Putamen (tissue), 1 donor: ENCODE results near the gene OLFM2.
"Not testable (repeated sequence)": the region's sequence is repeated elsewhere in the genome, so short reads cannot be mapped to it uniquely, and the experiment has no call there.

ENCODE experiments used
- DNase-seq: peaks from one replicate; pipeline ENCODE4 v3.0.0-alpha.2; 2016; ENCODE audit warnings: low spot score

Gene OLFM2

DNA sequence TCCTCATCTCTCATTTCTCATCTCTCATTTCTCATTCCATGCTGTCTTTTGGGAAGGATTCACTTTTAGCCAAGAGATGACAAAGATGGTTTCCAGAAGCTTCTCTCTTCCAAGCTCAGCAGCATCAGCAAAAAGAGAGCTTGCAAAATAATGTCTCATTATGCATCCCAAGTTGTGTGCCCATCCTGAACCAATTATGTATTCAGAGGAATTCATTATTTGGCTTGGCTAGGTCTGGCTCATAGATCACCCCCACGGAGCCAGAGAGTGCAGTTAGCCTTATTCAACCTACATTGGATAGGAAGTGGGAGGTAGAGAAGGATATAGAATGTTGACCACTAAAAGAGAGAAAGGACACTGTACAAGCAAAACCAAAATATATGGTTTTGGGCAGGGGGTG, 5.4 kb upstream of the OLFM2 start:
- no peak for DNase-seq

DNA sequence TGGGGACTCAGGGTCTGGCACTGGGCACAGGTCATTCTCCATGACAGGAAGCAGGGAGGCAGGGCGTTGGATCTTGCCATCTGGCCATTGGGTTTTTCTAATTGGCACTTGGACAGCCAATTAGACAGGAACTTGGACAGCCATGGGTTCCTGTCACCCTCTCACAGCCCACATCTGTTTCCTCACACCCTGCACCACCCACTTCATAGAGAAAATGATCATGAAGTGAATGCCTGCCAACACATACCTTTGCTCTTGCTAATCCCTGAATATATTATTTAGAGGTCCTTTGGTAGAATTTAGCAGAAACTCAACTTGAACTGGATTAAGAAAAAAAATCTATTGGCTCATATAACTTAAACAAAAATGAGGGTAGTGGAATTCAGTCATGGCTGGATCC, 4.9 kb upstream of the OLFM2 start:
- no peak for DNase-seq

DNA sequence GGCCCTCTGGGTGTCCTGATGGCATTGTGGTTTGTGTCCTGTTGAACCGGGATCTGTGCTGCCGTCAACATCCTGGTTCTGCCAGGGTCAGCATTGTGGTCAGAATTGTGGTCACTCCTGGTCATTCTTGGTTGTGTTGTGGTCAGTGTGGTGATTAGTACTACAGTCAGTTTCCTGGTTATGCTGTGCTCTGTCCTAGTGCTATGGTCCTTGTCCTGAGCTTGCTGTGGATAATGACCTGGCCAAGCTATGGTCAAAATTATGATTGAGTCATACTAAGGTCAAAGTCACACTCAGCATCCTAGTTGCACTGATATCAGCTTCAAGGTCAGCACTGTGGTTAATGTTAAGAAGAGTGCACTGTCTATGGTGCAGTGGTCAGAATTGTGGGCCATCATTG, 4.5 kb upstream of the OLFM2 start:
- no peak for DNase-seq

DNA sequence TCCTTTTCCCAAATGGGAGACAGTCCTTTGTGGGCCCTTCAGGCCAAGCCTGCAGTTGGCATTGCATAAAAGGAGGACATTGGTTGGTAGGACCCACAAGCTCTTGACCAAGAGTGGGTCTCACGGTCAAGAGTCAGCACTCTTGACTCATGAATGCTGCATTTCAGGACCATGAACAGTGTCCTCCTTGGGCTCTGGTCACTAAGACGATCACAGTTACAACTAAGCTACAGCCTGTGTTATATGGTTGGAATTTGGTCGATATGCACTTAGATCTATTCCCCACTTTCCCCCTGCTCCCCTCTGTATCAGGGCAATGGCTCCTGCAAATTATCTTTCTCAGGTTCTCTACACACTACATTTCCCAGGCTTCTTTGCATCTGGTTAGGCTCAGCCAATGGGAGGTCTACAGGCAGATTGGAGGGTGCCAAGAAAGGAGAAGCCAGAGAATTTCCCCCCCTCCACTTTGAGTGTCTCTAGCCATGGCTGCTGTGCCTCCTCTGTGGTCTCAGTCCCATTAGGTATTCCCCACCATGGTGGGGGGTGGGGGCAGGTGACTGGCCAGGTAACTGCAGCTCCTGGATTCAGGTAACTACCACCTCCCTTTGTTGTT, 3.1 kb upstream of the OLFM2 start:
- no peak for DNase-seq

DNA sequence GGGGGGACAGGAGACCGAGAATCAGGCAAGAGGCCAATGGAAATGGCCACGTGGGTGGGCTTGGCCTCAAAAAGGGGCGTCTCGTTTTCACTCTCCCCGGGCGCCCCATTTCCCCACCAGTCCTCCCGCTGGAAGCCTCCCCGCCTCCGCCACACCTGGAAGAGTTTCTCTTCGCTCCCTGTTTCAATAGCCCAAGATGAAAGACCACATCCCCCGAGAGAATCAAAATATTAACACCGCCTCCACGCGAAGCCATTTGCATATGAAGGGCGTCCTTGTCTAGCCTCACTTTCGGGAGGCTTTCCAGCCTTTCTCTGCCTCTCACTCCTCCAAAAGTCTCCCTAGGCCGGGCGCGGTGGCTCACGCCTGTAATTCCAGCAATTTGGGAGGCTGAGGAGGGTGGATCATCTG, 691 bp upstream of the OLFM2 start:
- DNase-seq: no peak

DNA sequence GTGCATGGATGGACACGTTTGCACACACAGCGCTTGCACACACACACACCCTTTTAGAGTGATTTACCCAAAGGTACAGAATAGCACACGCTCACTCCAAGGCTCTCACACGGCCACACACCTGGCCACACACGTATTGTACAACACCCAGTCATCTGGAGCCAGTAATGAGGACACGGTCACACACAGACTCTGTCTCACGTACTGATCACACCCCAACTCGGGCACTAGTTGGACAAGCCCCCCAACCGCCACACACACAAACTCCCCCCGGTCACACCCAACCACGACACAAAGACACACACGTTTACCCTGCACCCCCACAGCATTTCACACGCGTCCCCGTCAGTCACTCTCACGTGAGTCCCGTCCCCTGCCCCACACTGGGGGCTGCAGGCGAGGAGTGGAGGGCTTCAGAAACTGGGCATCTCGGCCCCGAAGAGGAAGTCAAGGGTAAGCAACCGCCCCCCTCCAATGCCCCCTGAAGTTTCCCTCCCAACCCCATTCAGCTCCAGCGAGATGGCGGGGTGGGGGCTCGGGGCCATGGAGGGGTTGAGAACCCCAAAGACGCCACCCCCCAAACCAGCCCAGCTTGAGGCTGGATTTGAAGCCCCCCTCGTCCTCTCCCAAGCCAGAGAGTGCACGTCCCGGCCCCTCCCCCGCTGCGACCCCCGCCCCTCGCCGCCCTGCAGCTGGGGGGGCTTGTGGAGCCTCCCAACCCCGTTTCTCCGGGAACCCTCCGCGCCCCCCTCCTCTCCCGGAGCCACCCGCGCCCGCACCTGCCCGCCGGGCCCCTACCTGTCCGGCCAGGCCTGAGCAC, 599 bp downstream of the OLFM2 start:
- DNase-seq: no peak

DNA sequence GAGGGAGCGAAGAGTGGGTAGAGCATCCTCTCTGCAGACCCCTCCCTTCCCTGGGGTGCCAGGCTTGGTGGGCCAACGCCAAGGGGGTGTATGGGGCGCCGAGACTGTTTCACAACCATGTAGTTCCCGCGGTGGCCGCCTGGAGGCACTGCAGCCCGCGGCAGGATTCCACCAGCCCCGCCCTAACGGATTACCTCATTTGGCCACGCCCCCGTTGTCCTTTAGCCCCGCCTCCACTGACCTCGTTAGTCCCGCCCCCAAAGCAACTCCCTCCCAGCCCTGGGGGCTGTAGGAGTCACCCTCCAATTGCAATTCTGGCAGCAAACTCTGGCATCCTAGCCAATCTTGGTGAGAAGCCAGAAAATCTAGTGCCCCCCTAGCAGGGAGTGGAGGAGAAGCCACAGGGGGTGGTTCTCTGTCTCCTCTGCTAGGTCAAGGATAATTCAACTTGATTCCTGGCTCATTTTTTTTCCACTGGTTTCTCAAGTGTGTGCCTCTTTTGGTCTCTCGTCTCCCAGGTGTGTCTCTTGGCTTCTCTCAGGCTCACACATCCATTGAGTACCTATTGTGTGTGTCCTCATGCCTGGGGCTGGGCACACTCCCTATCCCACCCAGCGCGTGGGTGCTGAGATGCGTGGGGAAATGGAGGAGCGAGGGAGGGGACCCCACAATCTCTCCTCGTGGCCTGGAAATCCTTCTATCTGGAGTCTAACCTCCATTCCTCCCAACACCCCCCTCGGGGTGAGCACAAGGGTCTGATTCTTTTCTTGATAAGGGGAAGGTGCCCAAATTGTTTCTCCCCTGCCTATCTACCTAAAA, 2.0 kb downstream of the OLFM2 start:
- DNase-seq: peak; percentile 76

DNA sequence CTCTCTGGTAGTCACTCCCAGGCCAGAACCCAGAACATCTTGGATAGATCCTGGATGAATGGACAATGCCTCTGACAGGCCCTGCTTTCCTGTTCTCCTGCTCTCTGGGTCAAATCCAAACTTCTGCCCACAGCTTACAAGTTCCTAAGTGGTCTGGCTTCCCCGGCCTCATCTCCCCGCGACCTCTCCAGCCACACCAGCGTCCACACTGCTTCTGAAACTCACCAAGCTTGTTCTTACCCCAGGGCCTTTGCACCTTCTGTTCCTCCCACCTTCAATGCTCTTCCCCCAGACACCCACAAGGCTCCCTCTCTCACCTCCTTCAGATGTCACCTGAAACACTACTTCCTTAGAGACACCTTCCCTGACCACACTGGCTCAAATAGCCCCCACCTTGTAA, 3.5 kb downstream of the OLFM2 start:
- no peak for DNase-seq

DNA sequence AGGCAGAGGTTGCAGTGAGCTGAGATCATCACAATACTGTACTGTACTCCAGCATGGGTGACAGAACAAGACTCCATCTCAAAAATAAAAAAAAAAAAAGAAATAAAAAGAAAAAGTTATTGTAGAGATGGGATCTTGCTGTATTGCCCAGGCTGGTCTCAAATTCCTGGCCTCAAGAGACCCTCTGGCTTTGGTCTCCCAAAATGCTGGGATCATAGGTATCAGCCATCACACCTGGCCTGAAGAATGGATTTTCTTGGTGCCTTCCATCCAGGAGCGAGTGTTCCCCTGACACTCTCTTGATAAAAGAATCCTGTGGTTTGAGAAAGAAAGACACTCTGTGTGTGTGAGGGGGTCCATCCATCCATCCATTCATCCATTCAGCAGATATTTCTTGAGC, 4.7 kb downstream of the OLFM2 start:
- DNase-seq: no peak

DNA sequence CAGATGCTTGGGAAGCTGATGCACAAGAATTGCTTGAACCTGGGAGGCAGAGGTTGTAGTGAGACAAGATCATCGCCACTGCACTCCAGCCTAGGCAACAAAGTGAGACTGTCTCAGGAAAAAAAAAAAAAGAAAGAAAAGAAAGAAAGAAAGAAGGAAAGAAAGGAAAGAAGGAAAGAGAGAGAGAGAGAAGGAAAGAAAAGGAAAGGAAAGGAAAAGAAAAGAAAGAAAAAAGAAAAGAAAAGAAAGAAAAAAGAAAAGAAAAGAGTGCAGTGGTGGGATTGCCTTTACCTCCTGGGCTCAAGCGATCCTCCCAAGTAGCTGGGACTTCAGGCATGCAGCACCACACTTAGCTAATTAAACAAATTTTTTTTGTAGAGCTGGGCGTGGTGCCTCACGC, 12.9 kb downstream of the OLFM2 start:
- no peak for DNase-seq

DNA sequence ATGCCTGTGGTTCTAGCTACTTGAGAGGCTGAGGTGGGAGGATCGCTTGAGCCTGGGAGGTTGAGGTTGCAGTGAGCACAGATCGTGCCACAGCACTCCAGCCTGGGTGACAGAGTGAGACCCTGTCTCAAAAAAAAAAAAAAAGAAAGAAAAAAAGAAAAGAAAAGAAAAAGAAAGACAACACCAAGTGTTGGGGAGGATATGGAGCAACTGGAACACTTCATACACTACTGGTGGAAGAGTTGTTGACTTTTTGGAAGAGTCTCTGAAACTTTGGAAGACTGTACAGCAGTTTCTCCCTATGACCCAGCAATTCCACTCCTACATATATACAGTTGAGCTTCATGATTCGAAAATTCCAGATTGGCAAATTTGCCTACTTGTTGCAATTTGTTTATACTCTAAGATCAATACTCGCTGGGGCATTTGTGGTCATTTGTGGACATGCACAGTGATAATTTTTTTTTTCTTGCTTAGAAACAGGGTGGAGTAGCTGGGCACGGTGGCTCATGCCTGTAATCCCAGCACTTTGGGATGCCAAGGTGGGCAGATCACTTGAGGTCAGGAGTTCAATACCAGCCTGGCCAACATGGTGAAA, 13.4 kb downstream of the OLFM2 start:
- DNase-seq: not testable (repeated sequence)

DNA sequence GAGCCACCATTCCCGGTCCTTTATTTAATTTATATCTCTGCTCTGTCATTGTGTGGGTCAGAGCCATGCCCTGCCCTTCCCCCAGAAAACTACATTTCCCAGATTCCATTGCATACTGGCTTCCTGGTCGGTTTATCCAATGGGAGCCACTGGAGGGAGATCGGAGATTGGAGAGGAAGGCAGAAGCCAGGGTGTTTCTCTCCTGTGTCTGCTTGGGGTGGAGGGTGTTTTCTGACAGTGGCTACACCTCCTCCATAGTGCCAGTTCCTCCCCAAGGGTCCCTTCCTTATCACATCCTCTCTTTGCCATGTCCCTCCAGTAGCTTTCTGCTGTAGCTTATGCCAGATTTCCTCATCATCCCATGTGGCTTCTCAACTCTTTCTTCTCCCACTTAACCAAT, 19.0 kb downstream of the OLFM2 start:
- peak; percentile 31 for DNase-seq

DNA sequence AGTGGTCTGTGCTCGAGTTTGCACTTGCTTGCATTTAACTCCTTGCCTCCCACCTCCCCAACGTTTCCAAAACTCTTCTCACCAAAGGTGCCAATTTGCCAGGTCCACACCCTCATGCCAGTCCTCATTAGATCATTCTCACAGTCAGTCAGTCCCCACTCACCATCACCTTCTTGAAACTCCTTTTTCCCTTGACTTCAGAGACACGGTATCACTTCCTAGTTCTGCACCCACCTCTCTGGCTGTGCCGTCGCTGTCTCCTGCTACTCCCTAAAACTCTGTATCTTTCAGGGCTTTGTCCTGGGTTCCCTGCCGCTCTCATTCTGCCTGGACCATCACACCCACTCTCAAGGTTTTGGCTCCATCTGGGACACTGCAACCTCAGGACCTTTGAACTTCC, 19.6 kb downstream of the OLFM2 start:
- DNase-seq: no peak

DNA sequence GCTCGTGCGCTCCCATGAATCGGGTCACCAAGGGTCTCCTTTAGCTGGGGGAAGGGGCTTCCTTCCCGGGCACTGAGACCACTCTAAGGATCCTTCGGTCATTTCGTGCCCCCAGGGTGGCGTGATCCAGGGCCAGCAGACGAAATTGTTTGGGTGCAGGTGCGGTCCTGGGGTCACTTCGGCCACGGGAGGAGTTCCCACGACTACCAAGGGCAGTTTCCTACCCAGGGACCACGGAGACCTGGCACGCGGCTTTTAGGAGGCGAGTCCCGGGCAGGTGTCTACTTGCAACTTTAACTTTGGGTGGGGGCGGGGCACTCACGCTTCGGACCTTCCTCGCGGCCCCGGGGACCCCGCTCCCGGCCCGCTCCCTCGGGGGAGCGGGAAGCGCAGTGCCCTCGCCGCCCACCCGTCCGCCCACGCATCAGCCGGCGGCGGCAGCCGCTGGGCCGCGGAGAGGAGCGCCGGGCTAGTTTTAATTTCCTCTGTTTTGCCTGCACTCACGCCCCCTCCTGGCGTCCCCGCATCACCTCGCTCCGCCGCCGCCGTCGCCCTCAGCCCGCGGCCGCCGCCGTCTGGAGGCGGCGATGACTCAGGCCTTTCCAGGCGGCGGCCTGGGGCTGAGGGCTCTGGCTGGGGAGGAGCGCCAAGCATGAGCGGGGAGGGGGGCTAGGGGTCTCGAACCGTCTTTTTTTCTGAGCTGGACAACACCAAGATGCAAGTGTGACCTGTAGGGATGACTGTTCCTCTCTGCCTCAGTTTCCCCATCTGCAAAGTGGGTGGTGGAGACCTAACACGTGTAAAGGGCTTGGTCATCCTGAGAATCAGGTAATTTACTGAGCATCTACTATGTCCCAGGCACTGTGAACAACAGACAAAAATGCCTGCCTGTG, 21.8 kb downstream of the OLFM2 start:
- no peak for DNase-seq

DNA sequence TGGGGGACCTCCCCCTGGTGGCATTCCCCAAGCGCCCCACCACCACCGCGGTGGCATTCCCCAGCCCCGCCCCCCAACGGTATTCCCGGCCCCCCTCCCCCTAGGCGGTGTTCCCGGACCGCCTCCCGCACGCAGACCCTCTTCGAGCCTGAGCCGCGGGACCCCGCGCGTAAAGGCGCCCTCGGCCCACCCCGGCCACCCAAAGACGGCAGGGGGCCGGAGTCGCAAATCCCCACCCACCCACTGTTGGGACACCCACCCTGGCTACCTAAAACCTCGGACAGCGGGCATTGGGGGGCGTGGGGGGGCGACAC, 22.4 kb downstream of the OLFM2 start:
- DNase-seq: no peak

DNA sequence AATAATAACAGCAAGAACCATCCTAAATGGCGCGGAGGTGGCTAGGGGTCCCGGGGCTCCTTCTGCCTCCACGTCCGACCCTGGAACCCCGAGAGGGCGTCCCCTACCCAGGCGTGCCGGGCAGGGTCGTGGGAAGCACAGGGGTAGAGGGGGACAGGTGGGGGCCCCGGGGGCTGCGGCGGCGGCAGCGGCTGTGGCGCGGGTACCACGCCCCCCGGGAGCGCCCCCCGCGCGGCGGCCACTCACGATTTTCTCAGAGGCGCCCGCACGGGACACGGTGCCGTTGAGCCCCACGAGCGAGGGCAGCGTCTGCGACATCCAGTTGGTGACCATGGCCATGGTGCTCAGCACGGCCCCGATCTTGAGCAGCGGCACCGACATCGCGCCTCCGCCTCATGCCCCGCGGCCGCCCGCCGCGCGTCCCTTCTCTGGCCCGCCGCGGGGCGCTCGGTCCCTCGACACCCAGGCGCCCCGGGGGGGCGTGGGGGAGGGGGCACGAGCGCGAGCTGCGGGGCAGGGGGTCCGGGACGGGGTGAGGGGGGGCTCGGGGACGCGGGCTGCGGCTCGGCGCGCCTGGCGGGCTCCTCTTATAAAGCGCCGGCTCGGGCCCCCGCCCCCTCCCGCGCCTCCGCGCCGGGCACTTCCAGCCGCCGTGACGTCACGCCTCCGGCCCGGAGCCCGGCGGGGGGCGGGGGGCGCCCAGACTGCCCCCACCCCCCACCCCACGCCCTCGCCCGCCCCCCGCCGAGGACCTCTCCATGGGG, 22.9 kb downstream of the OLFM2 start:
- no peak for DNase-seq

DNA sequence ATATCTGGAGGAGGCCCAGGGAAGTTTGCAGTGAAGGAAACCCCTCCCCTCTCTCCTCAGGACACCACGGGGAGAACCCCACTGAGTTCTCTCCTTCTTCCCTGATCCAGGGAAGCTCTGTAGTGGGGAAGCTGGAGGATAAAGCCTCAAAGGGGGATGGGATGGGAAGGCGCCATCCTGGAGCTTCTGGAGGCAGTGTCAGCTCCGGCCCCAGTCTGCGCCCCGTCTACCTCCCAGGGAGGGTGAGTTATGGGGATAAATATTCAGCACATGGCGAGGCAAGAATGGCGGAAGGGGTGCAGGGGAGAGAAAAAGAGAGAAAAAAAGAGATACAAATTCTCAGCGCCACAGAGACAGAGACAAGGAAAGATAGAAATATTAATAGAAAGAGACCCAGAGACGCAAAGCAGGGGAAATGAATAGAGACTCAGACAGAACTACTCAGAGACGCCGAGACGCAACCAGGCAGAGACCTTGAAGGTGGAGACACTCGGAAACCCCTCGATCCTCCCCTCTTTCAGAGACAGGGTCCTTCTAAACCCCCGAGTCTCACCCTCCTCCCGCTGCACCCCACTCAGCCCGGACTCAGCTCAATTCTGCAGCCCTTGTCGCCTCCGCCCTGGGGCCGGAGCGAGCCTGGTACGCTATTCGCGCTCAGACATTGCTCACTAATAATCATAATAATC, 23.6 kb downstream of the OLFM2 start:
- DNase-seq: no peak

DNA sequence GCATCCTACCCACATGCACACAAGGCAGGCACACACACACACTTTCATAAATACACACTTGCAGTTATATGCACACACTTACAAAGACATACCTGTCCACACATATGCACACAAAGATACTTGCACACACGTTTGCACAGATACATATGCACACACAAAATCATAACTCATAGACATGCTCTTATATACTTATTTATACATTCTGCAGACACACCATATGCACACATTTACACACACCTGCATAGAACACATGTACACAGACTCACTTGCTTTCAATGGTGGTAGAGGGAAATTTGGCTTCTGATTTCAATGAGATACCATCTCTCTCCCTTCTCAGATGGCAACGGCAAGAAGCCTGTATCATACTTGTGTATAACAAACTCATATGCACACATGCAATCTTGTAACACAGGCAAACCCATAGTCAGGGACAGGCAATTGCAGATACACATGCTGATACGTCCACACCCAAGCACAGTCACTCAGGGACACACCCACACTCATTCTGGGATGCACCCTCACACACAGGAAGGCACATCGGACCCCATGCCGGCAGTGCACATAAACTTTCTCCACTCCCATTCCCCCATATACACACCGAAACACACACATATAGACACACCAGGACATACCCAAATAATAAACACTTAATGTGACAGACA, 24.7 kb downstream of the OLFM2 start:
- DNase-seq: no peak

DNA sequence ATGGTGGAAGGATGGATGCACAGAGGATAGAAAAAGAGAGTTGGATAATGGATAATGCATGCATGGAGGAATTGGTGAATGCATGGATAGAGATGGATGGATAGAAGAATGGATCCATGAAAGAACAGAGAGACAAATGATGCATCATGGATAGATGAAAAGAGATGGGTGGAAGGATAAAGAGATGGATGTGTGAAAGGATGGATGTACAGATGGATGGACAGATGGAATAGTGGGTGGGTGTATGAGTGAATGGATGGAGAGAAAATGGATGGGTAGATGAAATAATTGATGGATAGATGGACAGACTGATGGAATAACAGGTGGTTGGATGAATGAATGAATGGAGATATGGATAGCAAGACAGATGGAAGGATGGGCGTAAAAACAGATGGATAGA, 25.7 kb downstream of the OLFM2 start:
- DNase-seq: no peak

DNA sequence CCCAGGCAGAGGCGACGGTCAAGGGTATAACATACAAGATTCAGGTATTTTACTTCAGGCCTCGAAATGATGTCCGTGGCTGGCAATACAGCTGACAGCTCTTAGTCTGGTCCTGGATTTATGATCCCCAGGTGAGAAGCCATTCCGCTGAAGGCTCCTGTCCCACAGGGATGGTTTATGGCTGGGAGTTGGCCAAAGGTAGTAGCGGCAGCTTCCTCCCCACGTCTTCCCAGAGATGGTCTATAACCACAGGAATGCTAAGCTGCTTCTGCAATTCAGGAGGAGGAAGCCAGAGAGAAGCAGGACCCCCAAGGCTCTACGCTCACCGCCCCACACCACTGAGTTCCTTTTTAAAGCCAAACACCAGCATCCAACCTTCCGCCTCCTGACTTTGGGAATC, 27.1 kb downstream of the OLFM2 start:
- no peak for DNase-seq
